Testis (tissue), 2 donors: Measurements from ENCODE around the gene AARS2.

Experiments used
- POLR2A ChIP-seq: fragments of 450-650 bp; IDR thresholded peaks from one replicate; pipeline ENCODE4 v1.6.1; 2017; ENCODE audit warnings: antibody characterized with exemption, mild to moderate bottlenecking, moderate library complexity
- TF ChIP-seq, protein P1 (sequence below), 3 experiments: fragments of 450-650 bp in 2 of 3; fragments of 200-600 bp in 1 of 3; sonication (generic) in 1 of 3; IDR thresholded peaks; one replicate each; pipeline ENCODE4 v1.5.1; 2016 to 2019; ENCODE audit warnings: antibody characterized with exemption in 3 of 3, mild to moderate bottlenecking in 2 of 3, moderate library complexity in 1 of 3

- TF ChIP-seq, protein P1, sequence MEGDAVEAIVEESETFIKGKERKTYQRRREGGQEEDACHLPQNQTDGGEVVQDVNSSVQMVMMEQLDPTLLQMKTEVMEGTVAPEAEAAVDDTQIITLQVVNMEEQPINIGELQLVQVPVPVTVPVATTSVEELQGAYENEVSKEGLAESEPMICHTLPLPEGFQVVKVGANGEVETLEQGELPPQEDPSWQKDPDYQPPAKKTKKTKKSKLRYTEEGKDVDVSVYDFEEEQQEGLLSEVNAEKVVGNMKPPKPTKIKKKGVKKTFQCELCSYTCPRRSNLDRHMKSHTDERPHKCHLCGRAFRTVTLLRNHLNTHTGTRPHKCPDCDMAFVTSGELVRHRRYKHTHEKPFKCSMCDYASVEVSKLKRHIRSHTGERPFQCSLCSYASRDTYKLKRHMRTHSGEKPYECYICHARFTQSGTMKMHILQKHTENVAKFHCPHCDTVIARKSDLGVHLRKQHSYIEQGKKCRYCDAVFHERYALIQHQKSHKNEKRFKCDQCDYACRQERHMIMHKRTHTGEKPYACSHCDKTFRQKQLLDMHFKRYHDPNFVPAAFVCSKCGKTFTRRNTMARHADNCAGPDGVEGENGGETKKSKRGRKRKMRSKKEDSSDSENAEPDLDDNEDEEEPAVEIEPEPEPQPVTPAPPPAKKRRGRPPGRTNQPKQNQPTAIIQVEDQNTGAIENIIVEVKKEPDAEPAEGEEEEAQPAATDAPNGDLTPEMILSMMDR (IDR thresholded peaks at IDR 0.05) = no peak
- no peak for TF ChIP-seq POLR2A
These were observed 7.9 kb downstream of the AARS2 start for GRCh38 chr6:44305200-44305725.
